GM12878 (cell line): Measurements from ENCODE around the gene BOLA1. TPM values are rescaled to one million over a fixed set of nuclear protein-coding genes. Genes with fewer than 3 reads are reported as not detected.

ENCODE experiments used
- ATAC-seq: fragments of 200-7000 bp; cut with Tn5 transposase; 3 replicates; pipeline ENCODE4 v1.9.1; 2020; ENCODE audit warnings: mild to moderate bottlenecking, moderate library complexity
- BruUV-seq: library from RNA; stranded (reverse); fragments of 400-500 nt; replicated peaks from 2 replicates; lab custom pipeline; 2021; lab: Mats Ljungman, UMichigan
- CTCF ChIA-PET: fragments of 300-600 bp; sonication (Branson Sonifier 250); formaldehyde crosslinking; extraction: SDS; loops from one replicate; lab custom pipeline; 2021; ENCODE audit warnings: inconsistent platforms; lab: Yijun Ruan, JAX
- POLR2A ChIA-PET: fragments of 350-600 bp; formaldehyde crosslinking; extraction: SDS; loops from one replicate; lab custom pipeline; 2021; ENCODE audit warnings: inconsistent platforms; lab: Charles Lee
- RAD21 ChIA-PET: fragments of 300-600 bp; sonication (Branson Sonifier 250); formaldehyde crosslinking; loops from one replicate; lab custom pipeline; 2023; ENCODE audit warnings: antibody characterized with exemption; ENCODE audit not compliant: unreplicated experiment; lab: Charles Lee
- SMC1A ChIA-PET: fragments of 300-600 bp; sonication (Branson Sonifier 250); formaldehyde crosslinking; loops from one replicate; lab custom pipeline; 2023; ENCODE audit not compliant: unreplicated experiment, uncharacterized antibody; lab: Charles Lee
- DNase-seq: peaks from one replicate; pipeline ENCODE4 v3.0.0-alpha.2; 2011; ENCODE audit warnings: low read depth, low spot score
- FAIRE-seq: peaks from 3 replicates; lab custom pipeline; 2011; peaks lifted over from hg19 to GRCh38; lab: Jason Lieb, UNC
- H2AFZ ChIP-seq: 2 replicates; pipeline ENCODE4 v1.6.0; 2011; ENCODE audit warnings: low read depth, low read length, control low read depth; ENCODE audit not compliant: control insufficient read depth
- H3K27ac ChIP-seq: 2 replicates; pipeline ENCODE4 v1.5.1; 2011; ENCODE audit warnings: control low read depth; ENCODE audit not compliant: control insufficient read depth, insufficient read depth
- H3K27me3 ChIP-seq, 2 experiments: replicated peaks in 1 of 2; 2 replicates each; pipeline versions ENCODE4 v1.6.0 to v1.6.1; 2011; ENCODE audit warnings: low read length in 1 of 2; ENCODE audit not compliant: control insufficient read depth in 2 of 2, insufficient read depth in 2 of 2
- H3K36me3 ChIP-seq, 2 experiments: 2 replicates each; pipeline ENCODE4 v1.5.1; 2011; ENCODE audit warnings: low read length in 1 of 2; ENCODE audit not compliant: control insufficient read depth in 2 of 2, insufficient read depth in 2 of 2
- H3K4me1 ChIP-seq: 2 replicates; pipeline ENCODE4 v1.6.1; 2011; ENCODE audit warnings: mild to moderate bottlenecking, low read length, moderate library complexity, mixed read lengths; ENCODE audit not compliant: control insufficient read depth, insufficient read depth
- H3K4me2 ChIP-seq: 2 replicates; pipeline ENCODE4 v1.6.0; 2011; ENCODE audit warnings: control low read depth; ENCODE audit not compliant: control insufficient read depth, insufficient read depth
- H3K4me3 ChIP-seq: fragments of 200-600 bp; sonication (generic); 2 replicates; pipeline ENCODE4 v1.5.1; 2016
- H3K79me2 ChIP-seq: 2 replicates; pipeline ENCODE4 v1.6.0; 2011; ENCODE audit warnings: low read length; ENCODE audit not compliant: control insufficient read depth, insufficient read depth
- H3K9ac ChIP-seq: 2 replicates; pipeline ENCODE4 v1.8.0; 2011; ENCODE audit warnings: low read length, control low read depth, mixed read lengths; ENCODE audit not compliant: control insufficient read depth, insufficient read depth
- H3K9me3 ChIP-seq: replicated peaks from 3 replicates; pipeline ENCODE4 v1.5.1; 2011; ENCODE audit warnings: mild to moderate bottlenecking, low read length; ENCODE audit not compliant: control insufficient read depth, insufficient read depth
- H4K20me1 ChIP-seq: 2 replicates; pipeline ENCODE4 v1.6.0; 2011; ENCODE audit not compliant: control insufficient read depth, insufficient read depth
- BACH1 ChIP-seq: fragments of 450-650 bp; IDR thresholded peaks from 2 replicates; pipeline ENCODE4 v1.6.1; 2017; ENCODE audit warnings: mild to moderate bottlenecking, borderline replicate concordance
- CBFB ChIP-seq: IDR thresholded peaks from 2 replicates; pipeline ENCODE4 v1.6.1; 2016; ENCODE audit warnings: antibody characterized with exemption, low read depth
- EP300 ChIP-seq, 2 experiments: fragments of 150-350 bp in 1 of 2; IDR thresholded peaks; 2 replicates each; pipeline ENCODE4 v1.6.1; 2011 to 2012; ENCODE audit warnings: low read depth in 2 of 2, low read length in 2 of 2, borderline replicate concordance in 1 of 2, improper control_type of control experiment in 1 of 2, inconsistent platforms in 1 of 2; ENCODE audit not compliant: control insufficient read depth in 1 of 2
- HDAC2 ChIP-seq: fragments of 200-600 bp; sonication (generic); IDR thresholded peaks from 2 replicates; pipeline ENCODE4 v1.6.1; 2017
- HDAC6 ChIP-seq: fragments of 200-600 bp; sonication (generic); IDR thresholded peaks from one replicate; pipeline ENCODE4 v1.8.0; 2017; ENCODE audit warnings: antibody characterized with exemption; ENCODE audit not compliant: unreplicated experiment
- JUNB ChIP-seq: IDR thresholded peaks from 2 replicates; pipeline ENCODE4 v1.6.1; 2016; ENCODE audit warnings: antibody characterized with exemption, mild to moderate bottlenecking
- NFXL1 ChIP-seq: fragments of 450-650 bp; IDR thresholded peaks from 2 replicates; pipeline ENCODE4 v1.6.1; 2017; ENCODE audit warnings: antibody characterized with exemption, mild to moderate bottlenecking, borderline replicate concordance
- NR2C2 ChIP-seq: IDR thresholded peaks from 2 replicates; pipeline ENCODE4 v1.6.1; 2011; ENCODE audit warnings: borderline replicate concordance, low read depth; ENCODE audit not compliant: control insufficient read depth, insufficient read length
- STAT1 ChIP-seq: fragments of 450-650 bp; conservative IDR thresholded peaks from 2 replicates; pipeline ENCODE4 v1.6.1; 2014; ENCODE audit warnings: antibody characterized with exemption, mild to moderate bottlenecking
- SUZ12 ChIP-seq: fragments of 200-600 bp; sonication (generic); IDR thresholded peaks from one replicate; pipeline ENCODE4 v1.6.1; 2018; ENCODE audit warnings: antibody characterized with exemption, mild to moderate bottlenecking; ENCODE audit not compliant: unreplicated experiment
- WRNIP1 ChIP-seq: IDR thresholded peaks from 2 replicates; pipeline ENCODE4 v1.6.1; 2011; ENCODE audit warnings: low read depth, low read length, improper control_type of control experiment, borderline replicate concordance
- ZNF622 ChIP-seq: fragments of 450-650 bp; IDR thresholded peaks from 2 replicates; pipeline ENCODE4 v1.6.1; 2017; ENCODE audit warnings: mild to moderate bottlenecking, inconsistent platforms
- WGBS: methylation state at CpG from one replicate; pipeline ENCODE4 v1.1.6; 2016; ENCODE audit warnings: low lambda C conversion rate; ENCODE audit not compliant: insufficient replicate concordance, insufficient coverage; ENCODE audit errors: missing lambda C conversion rate; 5-methylcytosine and 5-hydroxymethylcytosine counted together
- in situ Hi-C: fragments of 300-500 bp; cut with MboI; formaldehyde crosslinking; loops from 9 replicates; pipeline ENCODE4 v1.14.3; 2018; ENCODE audit warnings: mixed read lengths
- intact Hi-C: fragments of 100-400 bp; cut with micrococcal nuclease; formaldehyde crosslinking; loops from one replicate; pipeline ENCODE4 v1.14.2; 2022; ENCODE audit not compliant: unreplicated experiment
- polyA plus RNA-seq, 11 experiments: library from polyadenylated mRNA; depleted of rRNA in 4 of 11; unstranded in 6 of 11; stranded (reverse) in 5 of 11; fragments of >200 nt; fragmentation: Nextera tagmentation in 4 of 11; fragmentation: Illumina TruSeq in 1 of 11; extraction: Ambion mirVana in 4 of 11; extraction: Trizol in 1 of 11; gene quantifications; 1 replicate in 1 of 11; 2 replicates in 10 of 11; pipeline versions ENCODE4 v1.2.1 to v1.2.3, GENCODE V29; 2011 to 2016; ENCODE audit warnings: inconsistent platforms in 2 of 11, missing spikeins in 2 of 11, low read depth in 1 of 11
- total RNA-seq, 4 experiments: library from RNA; depleted of rRNA in 3 of 4; stranded (reverse); fragments of >200 nt in 3 of 4; fragmentation: Illumina TruSeq in 1 of 4; extraction: Trizol in 1 of 4; gene quantifications; 2 replicates each; pipeline versions ENCODE4 v1.2.1 to v1.2.3, GENCODE V29; 2013 to 2021
- TF ChIP-seq, protein P1 (sequence below): IDR thresholded peaks from 2 replicates; pipeline ENCODE4 v1.6.1; 2012; ENCODE audit warnings: low read depth, low read length, improper control_type of control experiment
- TF ChIP-seq, protein P2 (sequence below): fragments of 450-650 bp; IDR thresholded peaks from 2 replicates; pipeline ENCODE4 v1.6.1; 2016; ENCODE audit warnings: mild to moderate bottlenecking, moderate library complexity, borderline replicate concordance

Gene BOLA1
- total and polyA plus RNA-seq, 10 of the 15 experiments (the other 5 are each of a cell fraction or from before 2014, with no cell fraction given): 0.74 to 18.7 (median 11.3) TPM

GRCh38 chr1:149931212-149931790, 31.9 kb downstream of the BOLA1 start:
- Histone ChIP-seq H3K9ac (no peak overlapping the region), H3K4me1 (peaks cover 4% of the 10 kb centered on the region), H3K9me3 (no peaks in the 10 kb centered on the region), H3K36me3 (peaks cover 0 to 1% of the 10 kb centered on the region in 2 experiments; a peak in 2 of 4 replicates), H4K20me1 (no peaks in the 10 kb centered on the region), H2AFZ (peak overlapping the region; percentile 68), H3K27ac (no peak overlapping the region), H3K79me2 (peaks cover 13% of the 10 kb centered on the region), H3K27me3 (no peaks in the 10 kb centered on the region), H3K4me3 (no peak overlapping the region), H3K4me2 (no peak overlapping the region)
- ATAC-seq: no peak
- DNase-seq: no peak
- no peak for FAIRE-seq
- TF ChIP-seq ZNF622: no peak
- TF ChIP-seq BACH1: no peak
- no peak for TF ChIP-seq JUNB
- TF ChIP-seq HDAC2: no peak
- SMC1A ChIA-PET: no interaction called here
- intact Hi-C loops: no loop called here
- in situ Hi-C loops: no loop called here
- POLR2A ChIA-PET: no interaction called here
- 73% methylated on average over 13 of the region's 13 CpGs for WGBS
- RAD21 ChIA-PET: no interaction called here
- BruUV-seq: no TSS peak
- CTCF ChIA-PET: no interaction called here

- Histone ChIP-seq H3K9ac (no peak overlapping the region), H3K4me3 (no peak overlapping the region), H3K4me1 (peaks cover 4% of the 10 kb centered on the region), H3K79me2 (peaks cover 2% of the 10 kb centered on the region), H3K9me3 (no peaks in the 10 kb centered on the region), H3K27me3 (no peaks in the 10 kb centered on the region), H4K20me1 (no peaks in the 10 kb centered on the region), H3K27ac (no peak overlapping the region), H3K4me2 (no peak overlapping the region), H3K36me3 (no peaks in the 10 kb centered on the region), H2AFZ (no peak overlapping the region)
- no TSS peak for BruUV-seq
- in situ Hi-C loops (no loop called here), intact Hi-C loops (no loop called here)
- POLR2A ChIA-PET: no interaction called here
- TF ChIP-seq WRNIP1 (no peak), NR2C2 (no peak), HDAC6 (no peak), NFXL1 (no peak), CBFB (no peak), SUZ12 (no peak), STAT1 (no peak), EP300 (IDR thresholded peaks at IDR 0.05; ENCODE audit: borderline replicate concordance in 1 of 2, control insufficient read depth in 1 of 2, low read depth in 2 of 2, low read length in 2 of 2) (no peak)
- TF ChIP-seq, protein P1, sequence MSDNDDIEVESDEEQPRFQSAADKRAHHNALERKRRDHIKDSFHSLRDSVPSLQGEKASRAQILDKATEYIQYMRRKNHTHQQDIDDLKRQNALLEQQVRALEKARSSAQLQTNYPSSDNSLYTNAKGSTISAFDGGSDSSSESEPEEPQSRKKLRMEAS: no peak
- TF ChIP-seq, protein P2, sequence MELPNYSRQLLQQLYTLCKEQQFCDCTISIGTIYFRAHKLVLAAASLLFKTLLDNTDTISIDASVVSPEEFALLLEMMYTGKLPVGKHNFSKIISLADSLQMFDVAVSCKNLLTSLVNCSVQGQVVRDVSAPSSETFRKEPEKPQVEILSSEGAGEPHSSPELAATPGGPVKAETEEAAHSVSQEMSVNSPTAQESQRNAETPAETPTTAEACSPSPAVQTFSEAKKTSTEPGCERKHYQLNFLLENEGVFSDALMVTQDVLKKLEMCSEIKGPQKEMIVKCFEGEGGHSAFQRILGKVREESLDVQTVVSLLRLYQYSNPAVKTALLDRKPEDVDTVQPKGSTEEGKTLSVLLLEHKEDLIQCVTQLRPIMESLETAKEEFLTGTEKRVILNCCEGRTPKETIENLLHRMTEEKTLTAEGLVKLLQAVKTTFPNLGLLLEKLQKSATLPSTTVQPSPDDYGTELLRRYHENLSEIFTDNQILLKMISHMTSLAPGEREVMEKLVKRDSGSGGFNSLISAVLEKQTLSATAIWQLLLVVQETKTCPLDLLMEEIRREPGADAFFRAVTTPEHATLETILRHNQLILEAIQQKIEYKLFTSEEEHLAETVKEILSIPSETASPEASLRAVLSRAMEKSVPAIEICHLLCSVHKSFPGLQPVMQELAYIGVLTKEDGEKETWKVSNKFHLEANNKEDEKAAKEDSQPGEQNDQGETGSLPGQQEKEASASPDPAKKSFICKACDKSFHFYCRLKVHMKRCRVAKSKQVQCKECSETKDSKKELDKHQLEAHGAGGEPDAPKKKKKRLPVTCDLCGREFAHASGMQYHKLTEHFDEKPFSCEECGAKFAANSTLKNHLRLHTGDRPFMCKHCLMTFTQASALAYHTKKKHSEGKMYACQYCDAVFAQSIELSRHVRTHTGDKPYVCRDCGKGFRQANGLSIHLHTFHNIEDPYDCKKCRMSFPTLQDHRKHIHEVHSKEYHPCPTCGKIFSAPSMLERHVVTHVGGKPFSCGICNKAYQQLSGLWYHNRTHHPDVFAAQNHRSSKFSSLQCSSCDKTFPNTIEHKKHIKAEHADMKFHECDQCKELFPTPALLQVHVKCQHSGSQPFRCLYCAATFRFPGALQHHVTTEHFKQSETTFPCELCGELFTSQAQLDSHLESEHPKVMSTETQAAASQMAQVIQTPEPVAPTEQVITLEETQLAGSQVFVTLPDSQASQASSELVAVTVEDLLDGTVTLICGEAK: no peak
- SMC1A ChIA-PET: interaction anchor here (0.9 kb wide), 1 partner anchor 173 kb away, joined by 3 read pairs; no protein-coding TSS in a partner anchor
- ATAC-seq (no peak), DNase-seq (no peak), FAIRE-seq (no peak)
- CTCF ChIA-PET: no interaction called here
- 80% methylated on average over 8 of the region's 8 CpGs for WGBS
- RAD21 ChIA-PET: no interaction called here
These were observed 33.1 kb downstream of the BOLA1 start for GRCh38 chr1:149932474-149932873.
